PFSK-1 (cell line): ENCODE results near the gene PHACTR1.

Experiments used
- FOXP2 ChIP-seq: optimal IDR thresholded peaks from 2 replicates; pipeline ENCODE3; 2011; ENCODE audit warnings: borderline replicate concordance, control low read depth, inconsistent platforms; ENCODE audit not compliant: insufficient read depth; ENCODE audit errors: extremely low read length, extremely low read depth
- POLR2AphosphoS5 ChIP-seq: IDR thresholded peaks from 2 replicates; pipeline ENCODE4 v1.6.1; 2012; ENCODE audit warnings: low read depth, mild to moderate bottlenecking, control low read depth, low read length, moderate library complexity
- SIN3A ChIP-seq: IDR thresholded peaks from 2 replicates; pipeline ENCODE4 v1.6.1; 2012; ENCODE audit warnings: mild to moderate bottlenecking, low read length, moderate library complexity, borderline replicate concordance; ENCODE audit not compliant: insufficient read depth
- TAF1 ChIP-seq: IDR thresholded peaks from 2 replicates; pipeline ENCODE4 v1.6.1; 2012; ENCODE audit warnings: low read length, control low read depth, borderline replicate concordance; ENCODE audit not compliant: insufficient read depth
- TF ChIP-seq, protein P1 (sequence below), 2 experiments: IDR thresholded peaks; 2 replicates each; pipeline versions ENCODE4 v1.6.1 to v1.8.0; 2011 to 2012; ENCODE audit warnings: low read depth in 2 of 2, low read length in 2 of 2, control low read depth in 1 of 2, inconsistent platforms in 1 of 2, mild to moderate bottlenecking in 1 of 2, moderate library complexity in 1 of 2; ENCODE audit not compliant: insufficient read depth in 1 of 2

PHACTR1 gene

DNA sequence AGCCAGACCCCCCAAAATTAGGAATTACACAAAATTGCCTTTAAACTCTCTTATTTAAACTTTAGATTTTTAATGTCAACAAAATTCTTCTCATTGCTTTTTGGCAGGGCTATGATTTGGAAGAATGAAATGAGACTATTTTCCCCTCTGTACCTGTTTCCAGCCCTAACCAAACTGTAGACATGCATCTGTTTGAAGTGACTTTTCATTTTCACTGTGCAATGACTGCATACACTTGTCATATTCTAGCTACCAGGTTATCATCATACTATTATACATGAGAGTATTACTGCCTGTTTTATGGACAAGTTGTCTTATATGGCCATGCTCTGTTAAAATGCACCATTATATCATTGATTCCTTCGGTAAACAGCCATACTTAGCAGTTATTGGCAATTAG is 316.6 kb downstream of the PHACTR1 start:
- TF ChIP-seq TAF1 (no peak), POLR2AphosphoS5 (no peak), SIN3A (no peak), FOXP2 (no peak)
- TF ChIP-seq, protein P1, sequence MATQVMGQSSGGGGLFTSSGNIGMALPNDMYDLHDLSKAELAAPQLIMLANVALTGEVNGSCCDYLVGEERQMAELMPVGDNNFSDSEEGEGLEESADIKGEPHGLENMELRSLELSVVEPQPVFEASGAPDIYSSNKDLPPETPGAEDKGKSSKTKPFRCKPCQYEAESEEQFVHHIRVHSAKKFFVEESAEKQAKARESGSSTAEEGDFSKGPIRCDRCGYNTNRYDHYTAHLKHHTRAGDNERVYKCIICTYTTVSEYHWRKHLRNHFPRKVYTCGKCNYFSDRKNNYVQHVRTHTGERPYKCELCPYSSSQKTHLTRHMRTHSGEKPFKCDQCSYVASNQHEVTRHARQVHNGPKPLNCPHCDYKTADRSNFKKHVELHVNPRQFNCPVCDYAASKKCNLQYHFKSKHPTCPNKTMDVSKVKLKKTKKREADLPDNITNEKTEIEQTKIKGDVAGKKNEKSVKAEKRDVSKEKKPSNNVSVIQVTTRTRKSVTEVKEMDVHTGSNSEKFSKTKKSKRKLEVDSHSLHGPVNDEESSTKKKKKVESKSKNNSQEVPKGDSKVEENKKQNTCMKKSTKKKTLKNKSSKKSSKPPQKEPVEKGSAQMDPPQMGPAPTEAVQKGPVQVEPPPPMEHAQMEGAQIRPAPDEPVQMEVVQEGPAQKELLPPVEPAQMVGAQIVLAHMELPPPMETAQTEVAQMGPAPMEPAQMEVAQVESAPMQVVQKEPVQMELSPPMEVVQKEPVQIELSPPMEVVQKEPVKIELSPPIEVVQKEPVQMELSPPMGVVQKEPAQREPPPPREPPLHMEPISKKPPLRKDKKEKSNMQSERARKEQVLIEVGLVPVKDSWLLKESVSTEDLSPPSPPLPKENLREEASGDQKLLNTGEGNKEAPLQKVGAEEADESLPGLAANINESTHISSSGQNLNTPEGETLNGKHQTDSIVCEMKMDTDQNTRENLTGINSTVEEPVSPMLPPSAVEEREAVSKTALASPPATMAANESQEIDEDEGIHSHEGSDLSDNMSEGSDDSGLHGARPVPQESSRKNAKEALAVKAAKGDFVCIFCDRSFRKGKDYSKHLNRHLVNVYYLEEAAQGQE (IDR thresholded peaks at IDR 0.05; ENCODE audit: insufficient read depth in 1 of 2, low read depth in 2 of 2, low read length in 2 of 2): no peak

DNA sequence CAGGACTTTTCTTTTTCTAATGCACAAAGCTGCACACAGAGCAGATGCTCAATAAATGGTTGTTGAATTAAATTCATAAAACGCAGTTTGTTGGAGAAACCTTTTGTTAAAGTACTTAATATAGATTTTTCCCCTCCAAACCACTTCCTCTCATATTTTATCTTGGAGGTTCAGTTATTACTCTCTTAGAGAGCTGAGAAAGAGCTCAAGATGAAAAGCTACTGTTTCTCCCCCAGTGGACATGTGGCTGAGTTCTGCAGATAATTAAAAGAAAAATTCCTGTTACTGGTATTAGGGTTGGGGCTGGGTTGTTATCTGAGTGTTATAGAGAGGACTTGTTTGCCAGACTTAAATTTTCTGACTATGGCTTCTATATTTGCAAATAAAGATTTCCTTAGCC is 317.7 kb downstream of the PHACTR1 start:
- TF ChIP-seq FOXP2 (no peak), SIN3A (no peak), POLR2AphosphoS5 (no peak), TAF1 (no peak)
- TF ChIP-seq, protein P1 (IDR thresholded peaks at IDR 0.05; ENCODE audit: insufficient read depth in 1 of 2, low read depth in 2 of 2, low read length in 2 of 2): no peak

DNA sequence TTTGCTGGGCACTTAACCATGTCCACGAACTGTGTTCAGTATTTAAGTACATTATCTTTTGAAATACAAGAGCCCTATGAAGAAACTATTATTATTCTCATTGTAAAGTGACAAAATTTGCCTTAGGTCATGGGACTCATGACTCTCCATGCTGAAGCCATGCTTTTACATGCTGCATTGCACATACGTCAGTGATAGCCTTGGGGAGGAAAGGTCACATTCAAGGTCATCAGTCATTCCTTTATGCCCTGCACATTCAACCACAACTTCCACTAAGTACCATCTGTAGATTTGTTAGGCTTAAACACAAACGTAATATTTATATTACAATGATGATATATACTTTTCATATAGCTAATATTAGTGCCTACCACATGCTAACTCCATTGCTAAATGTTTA is 319.0 kb downstream of the PHACTR1 start:
- TF ChIP-seq FOXP2: no peak
- TF ChIP-seq, protein P1 (IDR thresholded peaks at IDR 0.05; ENCODE audit: insufficient read depth in 1 of 2, low read depth in 2 of 2, low read length in 2 of 2): no peak
- TF ChIP-seq TAF1: no peak
- no peak for TF ChIP-seq SIN3A
- TF ChIP-seq POLR2AphosphoS5: no peak

DNA sequence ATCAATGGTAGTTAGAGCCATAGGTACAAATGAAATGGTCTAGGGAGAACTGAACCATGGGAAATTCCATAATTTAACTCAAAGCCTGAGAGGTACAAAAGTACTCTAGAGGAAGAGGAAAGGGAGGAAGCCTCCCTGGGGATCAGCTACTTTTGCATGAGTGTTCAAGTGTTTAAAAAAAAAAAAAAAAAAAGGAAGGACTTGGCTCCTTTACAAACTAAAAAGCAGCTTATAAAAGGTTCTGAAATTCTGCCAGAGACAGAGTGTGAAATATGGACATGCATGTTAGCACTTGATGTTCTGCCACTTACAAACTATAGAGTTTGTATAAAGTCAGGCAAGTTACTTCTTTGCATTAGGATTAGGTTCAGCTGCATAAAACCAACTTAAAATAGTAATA is 321.7 kb downstream of the PHACTR1 start:
- TF ChIP-seq FOXP2: no peak
- TF ChIP-seq, protein P1 (IDR thresholded peaks at IDR 0.05; ENCODE audit: insufficient read depth in 1 of 2, low read depth in 2 of 2, low read length in 2 of 2): no peak

GRCh38 chr6:13038741-13039190 is 322.2 kb downstream of the PHACTR1 start:
- TF ChIP-seq SIN3A (no peak), FOXP2 (no peak), POLR2AphosphoS5 (no peak), TAF1 (no peak)
- TF ChIP-seq, protein P1 (IDR thresholded peaks at IDR 0.05; ENCODE audit: insufficient read depth in 1 of 2, low read depth in 2 of 2, low read length in 2 of 2): no peak
